H1 (cell line): ENCODE measurements around the gene CFAP210. TPM values are rescaled to one million over a fixed set of nuclear protein-coding genes. Genes with fewer than 3 reads are reported as not detected.
A peak's percentile ranks its signal among the peaks of the same experiment; 100 is the strongest.

ENCODE experiments used
- CTCF ChIA-PET: fragments of 300-600 bp; sonication (Branson Sonifier 250); formaldehyde crosslinking; loops from one replicate; lab custom pipeline; 2021; ENCODE audit not compliant: partially characterized antibody; lab: Charles Lee
- POLR2A ChIA-PET: fragments of 300-600 bp; sonication (Branson Sonifier 250); formaldehyde crosslinking; loops from one replicate; lab custom pipeline; 2021; ENCODE audit warnings: inconsistent platforms; ENCODE audit not compliant: partially characterized antibody; lab: Charles Lee
- DNase-seq, 2 experiments: peaks; one replicate each; pipeline versions ENCODE4 v3.0.0 to v3.0.0-alpha.2; 2010 to 2022; ENCODE audit warnings: low spot score in 2 of 2, low read depth in 1 of 2, mixed read lengths in 1 of 2
- FAIRE-seq: peaks from 2 replicates; lab custom pipeline; 2011; peaks lifted over from hg19 to GRCh38; lab: Jason Lieb, UNC
- H2AFZ ChIP-seq: 2 replicates; pipeline ENCODE4 v1.8.1; 2012; ENCODE audit warnings: low read length, inconsistent platforms
- H2AK5ac ChIP-seq: 2 replicates; pipeline ENCODE4 v1.6.1; 2013; ENCODE audit warnings: low read depth, low read length
- H2BK120ac ChIP-seq: replicated peaks from 2 replicates; pipeline ENCODE3; 2013; ENCODE audit warnings: low read depth, low read length, inconsistent platforms
- H2BK12ac ChIP-seq: 2 replicates; pipeline ENCODE4 v1.6.1; 2013; ENCODE audit warnings: low read depth, low read length
- H2BK15ac ChIP-seq: 2 replicates; pipeline ENCODE4 v1.6.1; 2013; ENCODE audit warnings: low read length
- H2BK20ac ChIP-seq: 2 replicates; pipeline ENCODE4 v1.6.1; 2013; ENCODE audit warnings: low read length
- H2BK5ac ChIP-seq: 2 replicates; pipeline ENCODE4 v1.6.1; 2013; ENCODE audit warnings: low read depth, low read length
- H3K14ac ChIP-seq: 2 replicates; pipeline ENCODE4 v1.6.1; 2013; ENCODE audit warnings: inconsistent platforms; ENCODE audit not compliant: insufficient read length
- H3K18ac ChIP-seq: 2 replicates; pipeline ENCODE4 v1.6.1; 2013; ENCODE audit warnings: low read length; ENCODE audit errors: extremely low read depth
- H3K23ac ChIP-seq: 2 replicates; pipeline ENCODE4 v1.6.1; 2013; ENCODE audit warnings: inconsistent platforms; ENCODE audit not compliant: insufficient read length
- H3K23me2 ChIP-seq: 2 replicates; pipeline ENCODE4 v1.6.1; 2013; ENCODE audit warnings: low read depth, low read length
- H3K27ac ChIP-seq: 2 replicates; pipeline ENCODE4 v1.6.1; 2011; ENCODE audit warnings: low read depth, low read length, inconsistent platforms
- H3K27me3 ChIP-seq, 4 experiments: replicated peaks in 1 of 4; 1 replicate in 1 of 4; 2 replicates in 3 of 4; pipeline versions ENCODE4 v1.6.1 to v1.8.1; 2011 to 2013; ENCODE audit warnings: low read length in 3 of 4, mild to moderate bottlenecking in 3 of 4, inconsistent platforms in 2 of 4, mixed read lengths in 2 of 4, moderate library complexity in 1 of 4; ENCODE audit not compliant: control insufficient read depth in 3 of 4, insufficient read depth in 3 of 4; ENCODE audit errors: extremely low read depth in 1 of 4
- H3K36me3 ChIP-seq, 4 experiments: 2 replicates each; pipeline versions ENCODE4 v1.6.1 to v1.8.1; 2011 to 2013; ENCODE audit warnings: mild to moderate bottlenecking in 4 of 4, low read length in 3 of 4, moderate library complexity in 2 of 4, control low read depth in 1 of 4, inconsistent platforms in 1 of 4; ENCODE audit not compliant: insufficient read depth in 4 of 4, control insufficient read depth in 2 of 4
- H3K4ac ChIP-seq: replicated peaks from 2 replicates; pipeline ENCODE3; 2013; ENCODE audit warnings: low read length, low read depth, mixed read lengths, inconsistent platforms; ENCODE audit not compliant: insufficient read length
- H3K4me1 ChIP-seq, 4 experiments: replicated peaks in 1 of 4; 1 replicate in 1 of 4; 2 replicates in 3 of 4; pipeline versions ENCODE4 v1.6.1 to v1.8.1; 2011 to 2013; ENCODE audit warnings: low read length in 3 of 4, inconsistent platforms in 2 of 4, mixed read lengths in 1 of 4; ENCODE audit not compliant: insufficient read depth in 4 of 4, control insufficient read depth in 3 of 4
- H3K4me2 ChIP-seq, 2 experiments: 2 replicates each; pipeline versions ENCODE4 v1.6.1 to v1.8.1; 2011 to 2013; ENCODE audit warnings: low read depth in 2 of 2, low read length in 2 of 2, control low read depth in 1 of 2, inconsistent platforms in 1 of 2, mild to moderate bottlenecking in 1 of 2; ENCODE audit not compliant: insufficient read depth in 1 of 2
- H3K4me3 ChIP-seq, 4 experiments: fragments of 200-600, 300-600 bp in 1 of 4; sonication (generic), shearing (Covaris generic), sonication (Bioruptor Twin) in 1 of 4; 2 replicates each; pipeline versions ENCODE4 v1.5.1 to v1.8.1; 2011 to 2016; ENCODE audit warnings: low read length in 4 of 4, low read depth in 3 of 4, control low read depth in 2 of 4, inconsistent platforms in 2 of 4, mild to moderate bottlenecking in 2 of 4, mixed read lengths in 1 of 4, moderate library complexity in 1 of 4; ENCODE audit not compliant: insufficient read depth in 2 of 4; ENCODE audit errors: extremely low read depth in 1 of 4
- H3K56ac ChIP-seq: replicated peaks from 2 replicates; pipeline ENCODE3; 2013; ENCODE audit warnings: low read depth, mild to moderate bottlenecking, mixed read lengths, low read length, inconsistent platforms; ENCODE audit not compliant: insufficient read length
- H3K79me1 ChIP-seq: 2 replicates; pipeline ENCODE4 v1.6.1; 2013; ENCODE audit warnings: low read depth, low read length, control low read depth
- H3K79me2 ChIP-seq, 2 experiments: 2 replicates each; pipeline versions ENCODE4 v1.6.1 to v1.8.1; 2012 to 2013; ENCODE audit warnings: low read length in 2 of 2, mild to moderate bottlenecking in 2 of 2, inconsistent platforms in 1 of 2; ENCODE audit not compliant: insufficient read depth in 2 of 2, control insufficient read depth in 1 of 2
- H3K9ac ChIP-seq, 4 experiments: replicated peaks in 1 of 4; 1 replicate in 1 of 4; 2 replicates in 3 of 4; pipeline versions ENCODE4 v1.6.1 to v1.8.1; 2011 to 2013; ENCODE audit warnings: low read depth in 3 of 4, low read length in 3 of 4, control low read depth in 2 of 4, mild to moderate bottlenecking in 2 of 4, moderate library complexity in 2 of 4, inconsistent platforms in 1 of 4; ENCODE audit errors: extremely low read depth in 1 of 4
- H3K9me3 ChIP-seq, 2 experiments: 2 replicates each; pipeline versions ENCODE4 v1.6.1 to v1.8.1; 2012 to 2013; ENCODE audit warnings: mild to moderate bottlenecking in 2 of 2, moderate library complexity in 2 of 2, control low read depth in 1 of 2, inconsistent platforms in 1 of 2, low read depth in 1 of 2, low read length in 1 of 2, mixed read lengths in 1 of 2; ENCODE audit not compliant: insufficient read depth in 2 of 2
- H4K20me1 ChIP-seq, 2 experiments: replicated peaks in 1 of 2; 2 replicates each; pipeline versions ENCODE3 to v1.8.1; 2011 to 2013; ENCODE audit warnings: inconsistent platforms in 2 of 2, low read length in 2 of 2, mild to moderate bottlenecking in 1 of 2; ENCODE audit not compliant: insufficient read depth in 2 of 2, control insufficient read depth in 1 of 2
- H4K5ac ChIP-seq: 2 replicates; pipeline ENCODE4 v1.6.1; 2013; ENCODE audit warnings: low read length, low read depth, mixed read lengths, inconsistent platforms; ENCODE audit not compliant: insufficient read length
- H4K8ac ChIP-seq: 2 replicates; pipeline ENCODE4 v1.8.0; 2013; ENCODE audit warnings: mild to moderate bottlenecking, moderate library complexity, low read length, inconsistent platforms; ENCODE audit not compliant: insufficient read depth; ENCODE audit errors: extremely low read depth
- H4K91ac ChIP-seq: replicated peaks from 2 replicates; pipeline ENCODE3; 2013; ENCODE audit warnings: low read length, mixed read lengths, inconsistent platforms; ENCODE audit not compliant: insufficient read length
- CREB1 ChIP-seq: IDR thresholded peaks from 2 replicates; pipeline ENCODE4 v1.6.1; 2012; ENCODE audit warnings: inconsistent platforms
- GTF2F1 ChIP-seq: IDR thresholded peaks from 2 replicates; pipeline ENCODE4 v1.6.1; 2012; ENCODE audit warnings: low read depth, low read length, improper control_type of control experiment, borderline replicate concordance
- SP1 ChIP-seq: IDR thresholded peaks from 2 replicates; pipeline ENCODE4 v1.6.1; 2011; ENCODE audit warnings: low read depth, low read length
- WGBS, 2 experiments: shearing (Covaris generic) in 1 of 2; methylation state at CpG; one replicate each; pipeline versions ENCODE4 v1.1.6 to v1.1.7; 2013 to 2015; ENCODE audit warnings: low lambda C conversion rate in 2 of 2, mixed read lengths in 2 of 2, inconsistent platforms in 1 of 2, low coverage in 1 of 2, missing lambda C conversion rate in 1 of 2; ENCODE audit not compliant: insufficient replicate concordance in 2 of 2, insufficient coverage in 1 of 2, insufficient read length in 1 of 2; ENCODE audit errors: extremely low coverage in 1 of 2, missing lambda C conversion rate in 1 of 2; 5-methylcytosine and 5-hydroxymethylcytosine counted together
- polyA plus RNA-seq, 7 experiments: library from polyadenylated mRNA; depleted of rRNA in 3 of 7; stranded (reverse) in 5 of 7; unstranded in 2 of 7; fragments of >200 nt in 5 of 7; fragments of 200-250 nt in 2 of 7; gene quantifications; 1 replicate in 5 of 7; 2 replicates in 1 of 7; 4 replicates in 1 of 7; pipeline versions ENCODE4 v1.2.1 to v1.2.3, GENCODE V29; 2011 to 2013; ENCODE audit warnings: missing spikeins in 2 of 7, mixed read lengths in 2 of 7
- total RNA-seq: library from RNA; stranded (reverse); fragmentation: NEBNext Ultra II Directional; extraction: Animal tissue kit (Norgen Biotek cat#: 25700); gene quantifications from 2 replicates; pipeline ENCODE4 v1.2.1, GENCODE V29; 2021
- TF ChIP-seq, protein P1 (sequence below): IDR thresholded peaks from 2 replicates; pipeline ENCODE4 v1.6.1; 2012; ENCODE audit warnings: inconsistent platforms

The CFAP210 gene
- total and polyA plus RNA-seq, 2 of the 8 experiments (the other 6 are each of a cell fraction or from before 2014, with no cell fraction given) = 0.06 to 0.37 TPM

DNA sequence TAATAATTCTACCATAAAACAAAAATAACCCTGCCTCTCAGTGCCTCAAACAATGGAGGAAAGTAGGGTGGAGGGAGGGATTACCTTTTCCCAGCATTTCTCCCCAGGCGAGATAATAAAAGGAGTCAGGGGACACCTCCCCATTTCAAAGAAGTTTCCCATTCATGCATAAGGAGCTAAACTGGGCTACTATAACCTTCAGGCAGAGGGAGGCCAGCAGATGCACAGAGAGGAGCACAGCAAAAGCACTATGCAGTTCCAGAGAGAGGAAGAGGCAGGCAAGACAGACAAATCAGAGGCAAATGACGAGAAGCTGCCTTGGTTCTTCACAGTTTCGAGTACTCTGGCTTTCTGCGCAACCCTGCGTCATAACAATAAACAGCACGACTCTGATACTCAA lies 17.4 kb downstream of the CFAP210 start:
- H2AK5ac ChIP-seq = no peak overlapping the region
- ChIA-PET POLR2A (interaction anchor here (0.7 kb wide), 1 partner anchor 136 kb away, joined by 3 read pairs; no protein-coding TSS in a partner anchor), CTCF (interaction anchor here (0.7 to 1.2 kb wide), 6 partner anchors 9 to 223 kb away, joined by 3 to 6 read pairs (median 4); no protein-coding TSS in a partner anchor)
- H4K8ac ChIP-seq = no peak overlapping the region
- no peak overlapping the region for H3K56ac ChIP-seq
- H4K20me1 ChIP-seq = no peaks in the 10 kb centered on the region
- no peak overlapping the region for H4K91ac ChIP-seq
- no peaks in the 10 kb centered on the region for H3K79me1 ChIP-seq
- no peak overlapping the region for H2BK120ac ChIP-seq
- FAIRE-seq = no peak
- no peak overlapping the region for H3K4ac ChIP-seq
- no peaks in the 10 kb centered on the region for H3K79me2 ChIP-seq
- no peaks in the 10 kb centered on the region for H3K4me1 ChIP-seq
- no peak overlapping the region for H3K18ac ChIP-seq
- H3K23me2 ChIP-seq = no peaks in the 10 kb centered on the region; the same call in 1 of the 2 replicates
- no peak for DNase-seq
- no peak overlapping the region for H4K5ac ChIP-seq
- H2AFZ ChIP-seq = peak overlapping the region; percentile 47; the same call in 1 of the 2 replicates
- H3K9me3 ChIP-seq = no peaks in the 10 kb centered on the region; a peak in 1 of 4 replicates
- no peak for TF ChIP-seq SP1
- TF ChIP-seq, protein P1, sequence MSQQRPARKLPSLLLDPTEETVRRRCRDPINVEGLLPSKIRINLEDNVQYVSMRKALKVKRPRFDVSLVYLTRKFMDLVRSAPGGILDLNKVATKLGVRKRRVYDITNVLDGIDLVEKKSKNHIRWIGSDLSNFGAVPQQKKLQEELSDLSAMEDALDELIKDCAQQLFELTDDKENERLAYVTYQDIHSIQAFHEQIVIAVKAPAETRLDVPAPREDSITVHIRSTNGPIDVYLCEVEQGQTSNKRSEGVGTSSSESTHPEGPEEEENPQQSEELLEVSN = no peak
- no peak for TF ChIP-seq CREB1
- TF ChIP-seq GTF2F1 = no peak
- no peaks in the 10 kb centered on the region for H3K27me3 ChIP-seq
- WGBS, 2 experiments = 81% methylated on average over 6 of the region's 6 CpGs; no CpG with 5 or more reads in 1 of the 2 experiments
- no peak overlapping the region for H3K9ac ChIP-seq
- H2BK5ac ChIP-seq = no peak overlapping the region
- no peak overlapping the region for H3K14ac ChIP-seq
- H2BK20ac ChIP-seq = no peak overlapping the region
- H2BK15ac ChIP-seq = no peak overlapping the region
- no peak overlapping the region for H3K23ac ChIP-seq
- H3K36me3 ChIP-seq = no peaks in the 10 kb centered on the region
- no peak overlapping the region for H3K4me3 ChIP-seq
- no peak overlapping the region for H3K4me2 ChIP-seq
- H3K27ac ChIP-seq = no peak overlapping the region
- no peak overlapping the region for H2BK12ac ChIP-seq
